Fibroblast of lung (primary cell): ENCODE results near the gene ITPRID2.

ENCODE experiments used
- CTCF ChIP-seq, 2 donors: IDR thresholded peaks in 1 of 2; conservative IDR thresholded peaks in 1 of 2; 1 replicate in 1 of 2; 2 replicates in 1 of 2; pipeline ENCODE4 v1.5.1; 2011 to 2012; ENCODE audit warnings: low read length in 2 of 2, control low read depth in 1 of 2, inconsistent platforms in 1 of 2, low read depth in 1 of 2, mild to moderate bottlenecking in 1 of 2
- EZH2 ChIP-seq: IDR thresholded peaks from 2 replicates; pipeline ENCODE4 v1.5.1; 2012; ENCODE audit warnings: low read length, control low read depth, mild to moderate bottlenecking; ENCODE audit errors: missing control alignments

DNA sequence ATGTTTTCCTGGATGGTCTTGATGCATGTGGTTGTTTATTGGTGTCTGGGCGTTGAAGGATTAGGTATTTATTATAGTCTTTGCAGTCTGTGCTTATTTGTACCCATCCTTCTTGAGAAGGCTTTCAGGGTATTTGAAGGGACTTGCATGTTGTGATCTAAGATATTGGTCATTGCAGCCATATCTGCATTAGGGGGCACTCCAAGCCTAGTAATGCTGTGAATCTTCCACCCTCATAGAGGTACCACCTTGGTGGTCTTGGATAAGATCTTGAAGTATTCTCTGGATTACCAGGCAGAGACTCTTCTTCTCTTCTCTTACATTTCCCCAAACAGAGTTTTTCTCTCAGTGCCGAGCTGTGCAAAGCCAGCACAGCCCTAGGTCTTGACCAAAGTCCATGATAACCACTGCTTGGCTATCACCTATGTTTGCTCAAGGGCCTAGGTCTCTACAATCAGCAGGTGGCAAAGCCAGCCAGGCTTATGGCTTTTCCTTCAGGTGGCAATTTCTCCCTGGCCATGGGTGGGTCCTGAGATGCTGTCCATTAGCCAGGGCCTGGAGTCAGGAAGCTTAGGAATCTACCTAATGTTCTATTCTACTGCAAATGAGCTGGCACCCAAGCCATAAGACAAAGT is 78.7 kb downstream of the ITPRID2 start:
- TF ChIP-seq CTCF (conservative IDR thresholded peaks at IDR 0.05 in 1 of 2, IDR thresholded peaks at IDR 0.05 in 1 of 2; ENCODE audit: low read depth in 1 of 2, low read length in 2 of 2): no peak
- no peak for TF ChIP-seq EZH2
